GM04503 (cell line): ENCODE results near the gene C4BPB.

Experiments
- DNase-seq: peaks from one replicate; pipeline ENCODE4 v3.0.0-alpha.2; 2012; ENCODE audit warnings: low read depth

The C4BPB gene

DNA sequence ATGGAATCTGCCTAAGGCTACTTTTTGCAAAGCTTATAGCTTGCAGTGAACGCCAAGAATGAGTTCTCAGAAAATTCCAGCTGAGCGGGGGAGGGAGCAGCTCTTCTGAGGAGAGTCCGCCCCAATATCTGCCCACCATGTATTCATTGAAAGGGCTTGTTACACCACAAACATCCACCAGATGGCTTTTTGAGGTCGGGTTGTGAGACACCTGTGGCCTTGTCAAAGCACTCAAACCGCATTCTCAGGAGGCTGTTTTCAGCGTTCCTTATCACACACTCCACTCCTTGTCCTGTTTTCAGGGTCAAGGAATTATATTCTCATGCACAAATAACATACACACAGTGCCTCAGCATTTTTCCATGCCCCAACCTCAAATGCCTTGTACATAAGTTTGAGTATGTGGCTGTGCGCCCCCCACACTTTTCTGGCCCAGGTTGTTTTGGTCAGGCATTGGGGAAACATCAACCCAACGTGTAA lies 3.9 kb upstream of the C4BPB start:
- DNase-seq, result no peak

DNA sequence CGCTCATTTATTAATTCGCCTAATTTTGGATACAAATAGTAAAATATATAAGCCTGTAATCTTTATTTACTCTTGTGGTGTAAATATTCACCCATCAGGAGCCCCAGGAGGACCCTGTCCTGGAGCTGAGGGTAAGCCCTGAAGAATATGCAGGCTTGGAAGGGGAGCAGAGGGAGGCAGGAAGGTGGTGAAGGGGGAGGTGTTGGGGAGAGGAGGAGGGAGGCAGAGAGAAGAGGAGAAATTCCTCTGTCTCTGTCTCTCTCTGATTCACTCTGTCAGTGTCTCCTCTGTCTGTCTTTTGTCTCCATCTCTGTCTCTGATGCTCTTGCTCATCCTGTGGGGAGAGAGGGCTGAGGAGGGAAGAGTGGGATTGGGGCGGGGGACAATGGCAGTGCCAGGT lies 2.8 kb upstream of the C4BPB start:
- no peak for DNase-seq

- DNase-seq, result no peak
Observed at GRCh38 chr1:207088161-207088560, 499 bp upstream of the C4BPB start.

- DNase-seq, result no peak
Observed at GRCh38 chr1:207089627-207090355, 1.1 kb downstream of the C4BPB start.

GRCh38 chr1:207091200-207091908 lies 2.7 kb downstream of the C4BPB start:
- no peak for DNase-seq

GRCh38 chr1:207093944-207094343 lies 5.3 kb downstream of the C4BPB start:
- no peak for DNase-seq

GRCh38 chr1:207097871-207098324 lies 9.2 kb downstream of the C4BPB start:
- DNase-seq, result no peak

DNA sequence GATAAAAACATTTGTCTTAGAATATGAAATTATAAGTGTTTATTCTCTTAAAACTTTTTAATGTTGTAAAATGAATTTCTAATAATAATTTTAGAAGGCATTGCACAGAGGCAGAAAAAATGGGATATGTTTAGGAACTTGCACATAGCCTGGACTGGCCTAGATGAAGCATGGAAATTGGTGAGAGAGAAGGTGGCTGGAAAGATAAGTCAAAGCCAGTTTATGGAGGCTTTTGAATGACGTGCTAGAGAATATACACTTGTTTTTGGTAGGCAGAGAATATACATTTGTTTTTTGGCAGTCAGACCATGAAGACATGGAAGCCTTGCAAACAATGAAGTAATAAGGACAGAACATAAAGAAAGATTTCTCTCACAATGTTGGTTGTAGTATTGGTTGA lies 13.1 kb downstream of the C4BPB start:
- DNase-seq, result no peak

DNA sequence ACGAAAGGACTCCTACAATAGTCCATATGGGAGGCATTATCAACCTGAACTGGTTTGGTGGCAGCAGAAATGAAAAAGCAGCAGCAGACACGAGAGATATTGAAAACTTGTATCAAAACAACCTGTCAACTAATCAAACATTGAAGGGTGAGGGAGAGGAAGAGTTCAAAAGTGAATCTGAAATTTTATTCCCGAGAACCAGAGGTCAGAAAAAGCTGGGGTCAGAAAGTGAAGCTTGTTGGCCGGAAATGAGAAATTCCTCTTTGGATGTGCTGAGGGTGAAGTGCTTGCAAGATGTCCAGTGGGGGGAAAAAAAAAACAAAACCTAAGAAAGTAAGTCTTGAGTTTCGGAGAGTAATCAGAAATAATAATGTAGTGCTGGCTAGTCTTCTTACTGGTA lies 13.5 kb downstream of the C4BPB start:
- DNase-seq, result no peak

- no peak for DNase-seq
Observed at GRCh38 chr1:207102659-207103058, 14.0 kb downstream of the C4BPB start.

GRCh38 chr1:207103892-207104373 lies 15.3 kb downstream of the C4BPB start, which contains the start of gene C4BPA:
Gene C4BPA, plus strand, starts transcription at chr1:207104233. Its CDS starts 8,793 bp downstream, at chr1:207113026.
- DNase-seq, result no peak

DNA sequence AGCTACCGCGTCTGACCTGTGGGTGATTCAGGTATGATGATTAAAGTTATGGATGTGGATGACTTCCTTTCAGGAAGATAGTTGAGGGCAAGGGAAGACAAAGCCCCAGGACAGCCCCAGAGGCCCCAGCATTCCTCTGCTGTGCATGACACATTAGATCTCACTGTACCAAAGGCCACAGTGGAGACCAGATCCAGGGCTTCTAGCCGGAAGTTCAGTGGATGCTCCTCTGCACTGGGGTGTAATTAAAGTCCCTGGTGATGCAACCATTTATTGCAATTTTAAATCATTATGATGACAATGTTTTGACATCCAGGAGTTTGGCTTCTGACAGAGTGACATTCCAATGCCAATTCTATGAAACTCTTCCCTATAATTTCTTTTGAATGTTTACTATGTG lies 20.3 kb downstream of the C4BPB start:
- no peak for DNase-seq

GRCh38 chr1:207112616-207113296 lies 24.1 kb downstream of the C4BPB start:
- DNase-seq, result no peak

DNA sequence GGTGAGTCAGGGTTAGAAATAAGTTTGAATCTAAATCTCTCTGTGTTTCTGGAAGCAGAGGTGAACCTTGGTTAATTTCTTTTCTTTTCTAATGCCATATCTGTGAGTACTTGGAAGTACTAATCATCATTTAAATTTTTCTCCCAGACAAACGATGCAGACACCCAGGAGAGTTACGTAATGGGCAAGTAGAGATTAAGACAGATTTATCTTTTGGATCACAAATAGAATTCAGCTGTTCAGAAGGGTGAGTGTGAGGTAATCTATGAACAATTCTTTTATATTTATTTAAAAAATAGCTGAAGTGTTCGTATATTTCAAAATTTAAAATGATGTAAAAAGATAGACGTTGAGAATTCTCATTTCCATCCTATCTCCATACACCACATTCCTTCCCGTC lies 26.6 kb downstream of the C4BPB start:
- DNase-seq, result no peak

DNA sequence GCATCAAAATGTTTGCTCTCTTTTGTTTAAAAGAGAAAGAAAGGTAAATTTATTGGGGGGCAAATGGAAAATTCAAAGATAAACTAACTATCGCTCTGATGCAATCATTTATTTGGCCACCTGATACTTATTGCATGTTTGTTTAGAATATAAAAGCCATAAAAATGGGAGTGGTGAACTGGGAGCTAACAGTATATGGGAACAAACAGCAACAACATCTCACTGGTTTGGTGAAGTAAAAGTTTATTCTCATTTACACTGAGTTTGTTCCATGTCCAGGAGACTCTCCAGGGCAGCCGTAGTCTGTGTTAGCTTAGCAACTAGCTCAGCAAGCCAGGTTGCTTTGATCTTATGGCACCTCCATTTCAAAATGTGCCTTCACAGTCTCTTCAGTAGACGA lies 35.7 kb downstream of the C4BPB start:
- DNase-seq, result no peak

DNA sequence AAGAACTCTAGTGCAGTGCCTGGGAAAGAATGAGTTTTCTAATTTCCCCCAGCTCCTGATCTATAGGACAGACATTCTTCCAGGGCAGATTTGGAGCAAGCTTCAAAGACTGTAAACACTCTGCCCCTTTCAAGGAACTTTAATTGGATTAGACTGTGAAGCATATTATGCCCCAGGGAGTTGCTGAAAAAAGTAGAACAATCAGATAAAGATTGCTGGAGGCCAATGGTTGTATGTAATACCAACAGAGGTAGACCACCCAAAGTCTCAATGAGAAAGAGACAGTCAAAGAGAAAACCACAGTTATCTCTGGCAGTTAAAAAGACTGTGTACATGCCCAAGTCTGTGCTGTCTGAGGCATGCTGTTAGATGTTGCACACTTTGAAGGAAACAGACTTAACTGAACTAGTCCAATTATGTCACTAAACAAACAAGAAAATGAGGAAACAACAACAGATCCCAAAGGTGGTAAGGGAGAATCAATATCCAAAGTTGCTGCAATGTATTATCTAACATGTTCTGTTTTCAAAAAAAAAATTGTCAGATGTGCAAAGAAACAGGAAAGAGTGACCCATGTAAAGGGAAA lies 39.8 kb downstream of the C4BPB start:
- DNase-seq, result no peak

- DNase-seq, result no peak
Observed at GRCh38 chr1:207129053-207129452, 40.4 kb downstream of the C4BPB start.

DNA sequence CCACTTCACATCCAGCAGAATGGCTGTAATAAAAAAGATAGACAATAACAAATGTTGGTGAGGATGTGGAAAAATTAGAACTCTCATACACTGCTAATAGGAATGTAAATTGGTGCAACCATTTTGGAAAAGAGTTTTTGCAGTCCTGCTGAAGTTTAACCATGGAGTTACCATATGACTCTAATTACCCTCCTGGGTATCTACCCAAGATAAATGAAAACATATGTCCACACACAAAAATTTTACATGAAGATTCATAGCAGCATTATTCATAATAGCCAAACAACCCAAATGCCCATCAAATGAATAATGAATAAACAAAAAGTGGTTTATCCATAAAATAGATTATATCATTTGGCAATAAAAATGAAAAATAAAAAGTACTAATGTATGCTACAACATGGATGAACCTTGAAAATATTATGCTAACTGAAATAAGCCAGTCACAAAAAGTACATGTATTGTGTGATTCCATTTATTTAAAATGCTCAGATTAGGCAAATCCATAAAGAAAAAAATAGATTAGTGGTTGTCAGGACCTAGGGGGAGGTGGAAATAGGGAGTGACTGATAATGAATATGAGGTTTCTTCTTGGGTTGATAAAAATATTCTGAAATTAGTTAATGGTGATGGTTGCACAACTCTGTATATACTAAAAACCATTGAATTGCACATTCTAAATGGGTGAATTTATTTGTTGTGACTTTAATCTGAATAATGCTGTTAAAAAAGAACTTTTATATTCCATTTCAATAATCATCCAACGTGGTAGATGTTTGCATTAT lies 41.8 kb downstream of the C4BPB start:
- no peak for DNase-seq

GRCh38 chr1:207131163-207131562 lies 42.5 kb downstream of the C4BPB start:
- no peak for DNase-seq

DNA sequence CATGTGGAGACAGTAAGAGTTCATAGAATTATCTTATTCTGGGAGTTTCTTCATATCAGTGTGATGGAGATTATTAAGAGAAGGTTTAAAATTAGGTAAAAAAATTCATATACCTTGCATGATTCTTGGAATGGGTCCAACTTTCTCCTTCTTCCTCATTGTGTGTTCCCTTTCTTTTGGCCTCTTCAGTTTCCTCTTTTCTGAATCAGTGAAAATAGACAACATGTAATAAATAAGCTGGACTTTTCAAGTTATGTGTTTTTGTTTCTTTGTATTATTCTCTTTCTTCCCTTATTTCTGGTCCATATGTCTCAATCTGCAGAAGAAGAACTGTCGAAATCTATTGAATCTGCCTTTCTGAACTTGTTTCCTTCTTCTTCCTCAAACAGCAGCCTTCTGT lies 45.9 kb downstream of the C4BPB start:
- DNase-seq, result no peak

GRCh38 chr1:207139616-207140015 lies 51.0 kb downstream of the C4BPB start:
- no peak for DNase-seq

GRCh38 chr1:207140536-207140935 lies 51.9 kb downstream of the C4BPB start:
- no peak for DNase-seq
